SH-SY5Y (cell line): ENCODE measurements around the gene TMEM209.

Experiments used
- GATA2 ChIP-seq: IDR thresholded peaks from 2 replicates; pipeline ENCODE4 v1.6.1; 2011; ENCODE audit warnings: mild to moderate bottlenecking, low read depth, low read length
- GATA3 ChIP-seq: IDR thresholded peaks from 2 replicates; pipeline ENCODE4 v1.6.1; 2011; ENCODE audit warnings: low read depth, mild to moderate bottlenecking, low read length, moderate library complexity

- TF ChIP-seq GATA2 (no peak), GATA3 (no peak)
Measured at GRCh38 chr7:130196476-130196875, 8.7 kb downstream of the TMEM209 start.
